Mucosa of rectum (tissue), 2 donors: ENCODE results near the gene ATP9A.

ENCODE experiments used
- H3K27ac ChIP-seq, 2 donors: one replicate each; pipeline ENCODE4 v1.7.0; 2013; ENCODE audit warnings: inconsistent platforms in 2 of 2, low read depth in 2 of 2, low read length in 2 of 2
- H3K27me3 ChIP-seq, 2 donors: one replicate each; pipeline ENCODE4 v1.7.0; 2013; ENCODE audit warnings: low read length in 2 of 2; ENCODE audit not compliant: control insufficient read depth in 2 of 2, insufficient read depth in 2 of 2
- H3K36me3 ChIP-seq, 2 donors: one replicate each; pipeline ENCODE4 v1.7.0; 2013; ENCODE audit warnings: low read length in 2 of 2; ENCODE audit not compliant: control insufficient read depth in 2 of 2, insufficient read depth in 2 of 2
- H3K4me1 ChIP-seq, 2 donors: one replicate each; pipeline ENCODE4 v1.7.0; 2013; ENCODE audit warnings: low read length in 2 of 2, mild to moderate bottlenecking in 1 of 2; ENCODE audit not compliant: control insufficient read depth in 2 of 2, insufficient read depth in 2 of 2
- H3K4me3 ChIP-seq, 2 donors: one replicate each; pipeline ENCODE4 v1.7.0; 2013; ENCODE audit warnings: low read length in 2 of 2
- H3K9ac ChIP-seq, 2 donors: one replicate each; pipeline ENCODE4 v1.7.0; 2013; ENCODE audit warnings: low read length in 2 of 2, low read depth in 1 of 2, mild to moderate bottlenecking in 1 of 2
- H3K9me3 ChIP-seq, 2 donors: one replicate each; pipeline ENCODE4 v1.7.0; 2013; ENCODE audit warnings: low read length in 2 of 2; ENCODE audit not compliant: control insufficient read depth in 2 of 2
- donor health status: healthy.
- donor health status: Normal muscosa, but diverticular disease.

Gene ATP9A

GRCh38 chr20:51625105-51625504 lies 143.1 kb downstream of the ATP9A start:
- H3K9ac ChIP-seq: no peak overlapping the region
- no peaks in the 10 kb centered on the region for H3K27me3 ChIP-seq
- no peak overlapping the region for H3K4me3 ChIP-seq
- peaks cover 27 to 35% of the 10 kb centered on the region in 2 donors for H3K36me3 ChIP-seq
- no peak overlapping the region for H3K27ac ChIP-seq
- peaks cover 0 to 2% of the 10 kb centered on the region in 2 donors for H3K4me1 ChIP-seq
- no peaks in the 10 kb centered on the region for H3K9me3 ChIP-seq

- Histone ChIP-seq H3K4me3 (no peak overlapping the region), H3K27ac (no peak overlapping the region), H3K9me3 (no peaks in the 10 kb centered on the region), H3K27me3 (no peaks in the 10 kb centered on the region), H3K9ac (no peak overlapping the region), H3K4me1 (no peaks in the 10 kb centered on the region), H3K36me3 (peaks cover 27 to 31% of the 10 kb centered on the region in 2 donors)
These were observed 143.9 kb downstream of the ATP9A start for GRCh38 chr20:51624157-51624731.

GRCh38 chr20:51623255-51623654 lies 144.9 kb downstream of the ATP9A start:
- Histone ChIP-seq H3K9ac (no peak overlapping the region), H3K27me3 (no peaks in the 10 kb centered on the region), H3K4me1 (no peaks in the 10 kb centered on the region), H3K27ac (no peak overlapping the region), H3K36me3 (peaks cover 30 to 33% of the 10 kb centered on the region in 2 donors), H3K9me3 (no peaks in the 10 kb centered on the region), H3K4me3 (no peak overlapping the region)

GRCh38 chr20:51622004-51622874 lies 146.0 kb downstream of the ATP9A start:
- Histone ChIP-seq H3K27ac (no peak overlapping the region), H3K9me3 (no peaks in the 10 kb centered on the region), H3K4me3 (no peak overlapping the region), H3K4me1 (no peaks in the 10 kb centered on the region), H3K9ac (no peak overlapping the region), H3K27me3 (no peaks in the 10 kb centered on the region), H3K36me3 (peaks cover 32 to 36% of the 10 kb centered on the region in 2 donors)

GRCh38 chr20:51620432-51620831 lies 147.8 kb downstream of the ATP9A start:
- Histone ChIP-seq H3K36me3 (peaks cover 33 to 35% of the 10 kb centered on the region in 2 donors), H3K27ac (no peak overlapping the region)

GRCh38 chr20:51616060-51616459 lies 152.1 kb downstream of the ATP9A start:
- Histone ChIP-seq H3K36me3 (peaks cover 25 to 31% of the 10 kb centered on the region in 2 donors), H3K27me3 (no peaks in the 10 kb centered on the region), H3K9me3 (no peaks in the 10 kb centered on the region), H3K27ac (no peak overlapping the region), H3K9ac (no peak overlapping the region), H3K4me3 (no peak overlapping the region), H3K4me1 (no peaks in the 10 kb centered on the region)

More at GRCh38 chr20:51620432-51620831, 147.8 kb downstream of the ATP9A start:
- Histone ChIP-seq H3K4me3 (no peak overlapping the region), H3K9me3 (no peaks in the 10 kb centered on the region), H3K9ac (no peak overlapping the region), H3K27me3 (no peaks in the 10 kb centered on the region), H3K4me1 (no peaks in the 10 kb centered on the region)

- H3K36me3 ChIP-seq: peaks cover 30 to 40% of the 10 kb centered on the region in 2 donors
These were observed 153.5 kb downstream of the ATP9A start for GRCh38 chr20:51614687-51615086.

GRCh38 chr20:51613580-51613979 lies 154.6 kb downstream of the ATP9A start:
- Histone ChIP-seq H3K27ac (no peak overlapping the region), H3K36me3 (peaks cover 36 to 44% of the 10 kb centered on the region in 2 donors)

More at GRCh38 chr20:51614687-51615086, 153.5 kb downstream of the ATP9A start:
- Histone ChIP-seq H3K4me3 (no peak overlapping the region), H3K4me1 (no peaks in the 10 kb centered on the region), H3K9ac (no peak overlapping the region), H3K27ac (no peak overlapping the region), H3K27me3 (no peaks in the 10 kb centered on the region), H3K9me3 (no peaks in the 10 kb centered on the region)

GRCh38 chr20:51612896-51613295 lies 155.3 kb downstream of the ATP9A start:
- H3K9ac ChIP-seq: no peak overlapping the region
- peaks cover 37 to 41% of the 10 kb centered on the region in 2 donors for H3K36me3 ChIP-seq

More at GRCh38 chr20:51613580-51613979, 154.6 kb downstream of the ATP9A start:
- Histone ChIP-seq H3K4me3 (no peak overlapping the region), H3K9ac (no peak overlapping the region), H3K27me3 (no peaks in the 10 kb centered on the region), H3K4me1 (no peaks in the 10 kb centered on the region), H3K9me3 (no peaks in the 10 kb centered on the region)

GRCh38 chr20:51611625-51611890 lies 156.6 kb downstream of the ATP9A start:
- H3K36me3 ChIP-seq: peaks cover 36 to 38% of the 10 kb centered on the region in 2 donors
- H3K9ac ChIP-seq: no peak overlapping the region
- H3K27ac ChIP-seq: no peak overlapping the region

More at GRCh38 chr20:51612896-51613295, 155.3 kb downstream of the ATP9A start:
- no peaks in the 10 kb centered on the region for H3K27me3 ChIP-seq
- no peak overlapping the region for H3K4me3 ChIP-seq
- H3K4me1 ChIP-seq: no peaks in the 10 kb centered on the region
- H3K27ac ChIP-seq: no peak overlapping the region
- no peaks in the 10 kb centered on the region for H3K9me3 ChIP-seq

More at GRCh38 chr20:51611625-51611890, 156.6 kb downstream of the ATP9A start:
- Histone ChIP-seq H3K9me3 (no peaks in the 10 kb centered on the region), H3K4me1 (no peaks in the 10 kb centered on the region), H3K27me3 (no peaks in the 10 kb centered on the region), H3K4me3 (no peak overlapping the region)
